Ectodermal cell (in vitro differentiated cells): ENCODE data around the gene RAB13.

ENCODE experiments used
- H3K27ac ChIP-seq: 2 replicates; pipeline ENCODE4 v1.7.0; 2013; ENCODE audit warnings: mild to moderate bottlenecking, low read depth, low read length; ENCODE audit not compliant: insufficient read depth, poor library complexity, severe bottlenecking
- H3K27me3 ChIP-seq: 2 replicates; pipeline ENCODE4 v1.7.0; 2013; ENCODE audit warnings: mild to moderate bottlenecking, low read length; ENCODE audit not compliant: insufficient read depth, control insufficient read depth, poor library complexity, severe bottlenecking
- H3K36me3 ChIP-seq: one replicate; pipeline ENCODE4 v1.7.0; 2013; ENCODE audit warnings: low read length; ENCODE audit not compliant: control insufficient read depth, insufficient read depth
- H3K4me1 ChIP-seq: one replicate; pipeline ENCODE4 v1.7.0; 2013; ENCODE audit warnings: low read length; ENCODE audit not compliant: control insufficient read depth, insufficient read depth
- H3K4me3 ChIP-seq: 2 replicates; pipeline ENCODE4 v1.7.0; 2013; ENCODE audit warnings: low read depth, low read length, control low read depth; ENCODE audit not compliant: insufficient read depth
- H3K9me3 ChIP-seq: 2 replicates; pipeline ENCODE4 v1.7.0; 2013; ENCODE audit warnings: mild to moderate bottlenecking, low read length, moderate library complexity; ENCODE audit not compliant: control insufficient read depth
- WGBS, 2 experiments: methylation state at CpG; one replicate each; pipeline ENCODE4 v1.1.7; 2013; ENCODE audit warnings: missing lambda C conversion rate in 2 of 2; 5-methylcytosine and 5-hydroxymethylcytosine counted together

The RAB13 gene

GRCh38 chr1:153957744-153958110 is 28.4 kb downstream of the RAB13 start:
- WGBS, 2 experiments = 0% methylated on average over 13 of the region's 13 CpGs
- H3K36me3 ChIP-seq = peaks cover 20% of the 10 kb centered on the region
- no peaks in the 10 kb centered on the region for H3K9me3 ChIP-seq

DNA sequence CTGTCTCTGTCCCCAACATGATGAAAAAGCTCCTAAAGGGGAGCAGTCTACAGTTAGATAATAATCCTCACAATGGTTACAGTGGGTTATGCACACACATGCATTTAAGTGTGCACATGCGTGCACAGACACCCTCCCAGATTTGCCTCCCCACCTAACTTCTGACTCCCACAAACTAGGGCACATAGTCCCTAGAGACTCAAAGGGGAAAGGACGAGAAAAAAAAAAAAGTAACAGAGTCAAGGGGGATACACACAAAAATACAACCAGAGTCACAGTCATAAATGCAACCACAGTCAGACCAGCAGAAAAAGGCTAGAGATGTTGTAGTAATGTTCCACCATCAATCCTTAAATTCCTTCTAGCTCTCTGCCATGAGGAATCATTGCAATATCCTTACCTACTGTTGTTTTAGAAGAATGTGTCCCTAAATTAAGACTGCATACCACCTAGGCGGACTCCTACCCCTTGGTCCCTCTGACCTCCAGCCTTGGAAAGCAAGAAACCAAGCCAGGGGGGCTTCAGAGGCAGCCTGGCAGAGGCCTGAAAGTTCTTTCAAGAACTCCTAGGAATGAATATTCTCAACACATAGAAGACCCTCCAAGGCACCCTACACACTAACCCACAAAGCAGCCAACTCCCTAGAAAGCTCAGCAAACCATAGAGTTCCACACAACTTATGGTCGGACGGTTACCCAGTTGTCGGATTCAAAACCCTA is 29.0 kb downstream of the RAB13 start:
- Histone ChIP-seq H3K27me3 (no peaks in the 10 kb centered on the region), H3K4me3 (peak overlapping the region; percentile 84), H3K27ac (no peak overlapping the region), H3K4me1 (peaks cover 26% of the 10 kb centered on the region), H3K9me3 (no peaks in the 10 kb centered on the region), H3K36me3 (peaks cover 22% of the 10 kb centered on the region)
- 42 to 47% methylated on average over 6 of the region's 6 CpGs for WGBS, 2 experiments

More at GRCh38 chr1:153957744-153958110, 28.4 kb downstream of the RAB13 start:
- Histone ChIP-seq H3K27ac (peak overlapping the region; percentile 53), H3K4me3 (peak overlapping the region; percentile 84), H3K4me1 (peaks cover 26% of the 10 kb centered on the region), H3K27me3 (no peaks in the 10 kb centered on the region)

DNA sequence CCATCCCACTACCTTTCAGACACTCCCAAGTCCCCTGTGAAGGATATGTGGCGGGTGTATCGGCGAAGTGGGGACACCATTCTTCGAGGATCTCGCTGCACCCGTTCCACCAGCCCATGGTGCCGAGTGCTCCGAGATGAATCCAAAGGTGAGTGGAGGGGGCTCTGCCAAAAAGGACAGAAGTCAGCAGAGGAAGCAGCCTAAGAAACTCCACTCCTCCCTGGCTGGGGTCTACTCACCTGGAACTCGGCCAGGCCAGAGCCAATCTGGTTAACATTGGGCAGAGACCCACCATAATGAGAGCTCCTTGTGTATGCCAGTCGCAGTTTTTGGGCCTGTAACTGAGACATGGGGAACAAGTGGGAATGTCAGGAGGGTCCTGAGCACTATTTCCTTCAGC is 31.3 kb downstream of the RAB13 start:
- Histone ChIP-seq H3K27me3 (no peaks in the 10 kb centered on the region), H3K27ac (no peak overlapping the region), H3K4me3 (no peak overlapping the region), H3K36me3 (peaks cover 17% of the 10 kb centered on the region), H3K9me3 (no peaks in the 10 kb centered on the region), H3K4me1 (peaks cover 18% of the 10 kb centered on the region)
- WGBS, 2 experiments = 95 to 97% methylated on average over 10 of the region's 10 CpGs

- Histone ChIP-seq H3K27me3 (no peaks in the 10 kb centered on the region), H3K4me1 (peaks cover 14% of the 10 kb centered on the region), H3K4me3 (no peak overlapping the region), H3K27ac (no peak overlapping the region), H3K9me3 (no peaks in the 10 kb centered on the region), H3K36me3 (peaks cover 17% of the 10 kb centered on the region)
- 96 to 97% methylated on average over 4 of the region's 4 CpGs for WGBS, 2 experiments
Measured at GRCh38 chr1:153953859-153954365, 32.2 kb downstream of the RAB13 start.

GRCh38 chr1:153951801-153952200 is 34.3 kb downstream of the RAB13 start:
- H3K4me1 ChIP-seq = peaks cover 4% of the 10 kb centered on the region
- peaks cover 21% of the 10 kb centered on the region for H3K36me3 ChIP-seq
- no peaks in the 10 kb centered on the region for H3K27me3 ChIP-seq
- no peak overlapping the region for H3K4me3 ChIP-seq
- H3K27ac ChIP-seq = no peak overlapping the region
- WGBS, 2 experiments = 94 to 95% methylated on average over 2 of the region's 2 CpGs
- no peaks in the 10 kb centered on the region for H3K9me3 ChIP-seq

GRCh38 chr1:153951183-153951582 is 35.0 kb downstream of the RAB13 start:
- no peaks in the 10 kb centered on the region for H3K4me1 ChIP-seq
- no peak overlapping the region for H3K4me3 ChIP-seq
- H3K9me3 ChIP-seq = no peaks in the 10 kb centered on the region
- no peaks in the 10 kb centered on the region for H3K27me3 ChIP-seq
- H3K27ac ChIP-seq = no peak overlapping the region
- WGBS, 2 experiments = 96 to 97% methylated on average over 11 of the region's 11 CpGs
- peaks cover 21% of the 10 kb centered on the region for H3K36me3 ChIP-seq

DNA sequence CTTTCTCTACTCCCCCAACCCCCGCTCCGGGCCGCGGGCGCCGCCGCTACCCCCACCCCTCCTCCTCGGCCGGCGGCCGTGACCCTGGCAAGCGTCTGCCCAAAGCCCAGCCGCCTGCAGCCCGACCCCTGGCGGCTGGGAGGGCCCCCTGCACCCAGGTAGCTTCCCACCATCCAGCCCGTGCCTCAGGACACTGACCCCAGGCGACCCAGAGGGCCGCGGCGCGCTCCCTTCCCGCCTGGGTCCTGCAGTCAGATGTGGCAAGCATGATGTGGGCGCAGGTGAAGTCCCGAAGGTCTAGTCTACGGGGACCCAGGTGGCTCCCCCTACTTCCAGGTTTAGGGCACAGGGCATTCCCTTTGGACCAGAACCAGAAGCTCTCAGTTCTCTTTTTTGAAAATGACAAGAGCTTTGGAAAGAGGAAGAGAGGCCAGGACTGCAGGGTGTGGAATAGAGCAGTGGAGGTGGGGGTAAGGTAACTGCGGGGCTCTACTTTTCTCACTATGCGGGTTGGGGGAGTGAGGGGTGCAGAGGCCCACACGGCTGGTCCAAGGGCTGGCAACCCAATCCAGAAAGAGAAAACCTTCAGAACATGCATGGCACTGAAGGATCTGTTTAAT is 39.4 kb downstream of the RAB13 start, which contains the start of gene DENND4B:
TSS of gene DENND4B (minus strand) at position 97 of the 620 bp plus-strand sequence. CDS start 2,344 bp downstream, outside the sequence.
- no peaks in the 10 kb centered on the region for H3K27me3 ChIP-seq
- H3K4me1 ChIP-seq = no peaks in the 10 kb centered on the region
- peaks cover 11% of the 10 kb centered on the region for H3K36me3 ChIP-seq
- H3K27ac ChIP-seq = no peak within 1 kb of the TSS
- WGBS, 2 experiments = 12 to 13% methylated on average over 28 of the region's 28 CpGs
- H3K9me3 ChIP-seq = no peaks in the 10 kb centered on the region
- peak within 1 kb of the TSS; percentile 80 for H3K4me3 ChIP-seq

GRCh38 chr1:153945795-153946621 is 40.1 kb downstream of the RAB13 start:
- Histone ChIP-seq H3K27ac (no peak overlapping the region), H3K9me3 (no peaks in the 10 kb centered on the region), H3K27me3 (no peaks in the 10 kb centered on the region), H3K36me3 (peaks cover 4% of the 10 kb centered on the region), H3K4me1 (no peaks in the 10 kb centered on the region), H3K4me3 (peak overlapping the region; percentile 80)
- WGBS, 2 experiments = 0% methylated on average over 95 of the region's 95 CpGs

DNA sequence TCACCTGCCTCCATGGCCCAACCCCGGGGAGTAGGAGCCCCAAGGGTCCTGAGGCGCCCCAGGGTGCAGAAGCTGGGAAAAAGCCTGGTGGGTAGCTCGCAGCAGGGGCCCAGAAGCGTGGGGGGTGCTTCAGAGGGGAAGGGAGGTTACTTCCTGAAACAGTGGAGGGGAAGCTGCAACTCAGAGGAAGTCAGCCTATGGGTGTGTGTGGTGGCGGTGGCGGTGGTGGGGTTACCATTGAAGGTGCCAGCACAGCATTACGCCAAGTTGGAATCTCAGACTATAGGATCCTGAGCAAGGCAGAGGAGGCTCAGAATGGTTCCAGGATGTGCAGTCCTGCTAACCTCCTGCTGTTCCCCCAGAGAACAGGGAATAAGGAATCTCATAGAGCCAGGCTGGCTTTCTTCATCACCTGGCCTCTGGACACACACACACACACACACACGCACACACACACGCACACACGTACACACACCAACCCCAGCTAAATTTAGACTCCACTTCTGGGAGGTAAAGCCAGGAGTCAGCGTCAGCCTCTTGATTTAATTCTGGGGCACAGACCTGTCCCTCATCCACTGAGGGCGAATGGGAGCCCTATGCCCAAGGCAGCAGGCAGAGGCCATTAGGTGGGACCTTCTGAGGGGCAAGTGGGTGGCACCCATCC is 40.9 kb downstream of the RAB13 start:
- Histone ChIP-seq H3K4me3 (peak overlapping the region; percentile 80), H3K9me3 (no peaks in the 10 kb centered on the region), H3K4me1 (no peaks in the 10 kb centered on the region), H3K36me3 (peaks cover 4% of the 10 kb centered on the region), H3K27ac (no peak overlapping the region), H3K27me3 (no peaks in the 10 kb centered on the region)
- 69% methylated on average over 12 of the region's 12 CpGs for WGBS, 2 experiments
